HT1080 (cell line): Measurements from ENCODE around the gene ERFL. TPM values are rescaled to one million over a fixed set of nuclear protein-coding genes. Genes with fewer than 3 reads are reported as not detected.
"Not testable (repeated sequence)": the region's sequence is repeated elsewhere in the genome, so short reads cannot be mapped to it uniquely, and the experiment has no call there.

Source experiments
- DNase-seq: peaks from one replicate; pipeline ENCODE4 v3.0.0-alpha.2; 2015; ENCODE audit warnings: low read depth
- total RNA-seq: library from RNA; depleted of rRNA; stranded (reverse); fragments of >200 nt; shearing (Covaris generic); gene quantifications from 2 replicates; pipeline ENCODE4 v1.2.3, GENCODE V29; 2014

Gene ERFL
- total RNA-seq, 1 experiment from 2014 or later, result 0.72 TPM

- DNase-seq, result not testable (repeated sequence)
Observed at GRCh38 chr19:41914424-41914834, 13.8 kb downstream of the ERFL start.

GRCh38 chr19:41913538-41914423, 14.5 kb downstream of the ERFL start:
- DNase-seq, result no peak

- DNase-seq, result no peak
Observed at GRCh38 chr19:41912899-41913537, 15.2 kb downstream of the ERFL start.

- no peak for DNase-seq
Observed at GRCh38 chr19:41911889-41912731, 16.1 kb downstream of the ERFL start.

GRCh38 chr19:41910992-41911888, 17.0 kb downstream of the ERFL start:
- DNase-seq, result no peak

GRCh38 chr19:41910240-41910991, 17.8 kb downstream of the ERFL start:
- no peak for DNase-seq

GRCh38 chr19:41909706-41910105, 18.5 kb downstream of the ERFL start:
- no peak for DNase-seq

- DNase-seq, result no peak
Observed at GRCh38 chr19:41908724-41909464, 19.4 kb downstream of the ERFL start.

GRCh38 chr19:41907994-41908615, 20.1 kb downstream of the ERFL start:
- DNase-seq, result no peak

GRCh38 chr19:41906916-41907680, 21.2 kb downstream of the ERFL start:
- no peak for DNase-seq

GRCh38 chr19:41906271-41906670, 22.0 kb downstream of the ERFL start:
- no peak for DNase-seq

GRCh38 chr19:41905273-41906002, 22.8 kb downstream of the ERFL start:
- DNase-seq, result no peak

GRCh38 chr19:41904118-41904870, 24.0 kb downstream of the ERFL start:
- DNase-seq, result no peak

GRCh38 chr19:41903193-41903953, 24.9 kb downstream of the ERFL start:
- DNase-seq, result no peak

- DNase-seq, result no peak
Observed at GRCh38 chr19:41902594-41902993, 25.7 kb downstream of the ERFL start.
